ENCODE results near the gene SNTA1. TPM values are rescaled to one million over a fixed set of nuclear protein-coding genes. Genes with fewer than 3 reads are reported as not detected.

SNTA1 gene
- total and polyA plus RNA-seq, 9 of the 15 experiments (the other 6 are each of a cell fraction or from before 2014, with no cell fraction given), result 1.2 to 40.8 (median 20.3) TPM

GRCh38 chr20:33477386-33478234 lies 34.0 kb upstream of the SNTA1 start:
- DNase-seq (ENCODE audit: extremely low read depth in 1 of 4, low spot score in 3 of 4), result no peak
- H2AFZ ChIP-seq (ENCODE audit: low read depth, low read length), result no peak overlapping the region
- no peak overlapping the region for H3K4me2 ChIP-seq (ENCODE audit: insufficient read depth, low read length)
- H3K4me1 ChIP-seq (replicated peaks in 1 of 2; ENCODE audit: control insufficient read depth in 2 of 2, insufficient read depth in 2 of 2, low read length in 2 of 2), result peaks cover 2 to 14% of the 10 kb centered on the region in 2 experiments
- TF ChIP-seq AFF4 (CRISPR knock-in tag; IDR thresholded peaks at IDR 0.05) (no peak), ARID3A (IDR thresholded peaks at IDR 0.05; ENCODE audit: borderline replicate concordance, low read depth, low read length) (no peak), E4F1 (CRISPR knock-in tag; IDR thresholded peaks at IDR 0.05; ENCODE audit: borderline replicate concordance) (no peak), ZNF717 (CRISPR knock-in tag; IDR thresholded peaks at IDR 0.05) (no peak), RBBP5 (IDR thresholded peaks at IDR 0.05; ENCODE audit: borderline replicate concordance, insufficient read depth, low read length, poor library complexity, severe bottlenecking) (no peak), ZNF253 (CRISPR knock-in tag; conservative IDR thresholded peaks at IDR 0.05) (no peak), IFI16 (CRISPR knock-in tag; IDR thresholded peaks at IDR 0.05) (no peak), CGGBP1 (CRISPR knock-in tag; IDR thresholded peaks at IDR 0.05) (no peak), KDM5B (IDR thresholded peaks at IDR 0.05; ENCODE audit: insufficient replicate concordance, low read depth, low read length) (no peak), RBFOX2 (IDR thresholded peaks at IDR 0.05; ENCODE audit: low read depth, low read length) (no peak)
- 70% methylated on average over 7 of the region's 7 CpGs for WGBS (ENCODE audit: insufficient coverage, low coverage, missing lambda C conversion rate)
- FAIRE-seq, result no peak
- 0 out of 2 replicates have a peak, but pooled peaks cover 7% of the 10 kb centered on the region for H4K20me1 ChIP-seq (replicated peaks; ENCODE audit: control insufficient read depth, insufficient read depth, low read length)
- no peak overlapping the region for H3K4me3 ChIP-seq
- POLR2A ChIA-PET, result interaction anchor here (0.6 to 2.2 kb wide), 2 partner anchors 11 to 21 kb away, joined by 3 to 6 read pairs; partner anchors contain the start of gene CBFA2T2
- ATAC-seq, result no peak
- H3K27ac ChIP-seq (ENCODE audit: extremely low read depth, low read depth, low read length), result no peak overlapping the region
- CTCF ChIA-PET (ENCODE audit: low intra/inter-chr PET ratio), result no interaction called here
- no TSS peak for BruUV-seq (replicated peaks)
- in situ Hi-C loops (cut with MboI) (no loop called here), intact Hi-C loops (cut with micrococcal nuclease) (no loop called here)
- no peaks in the 10 kb centered on the region for H3K9me3 ChIP-seq (replicated peaks; ENCODE audit: control insufficient read depth, insufficient read depth, low read depth, low read length)
- no peaks in the 10 kb centered on the region for H3K79me2 ChIP-seq (ENCODE audit: control insufficient read depth, insufficient read depth, low read length)
- H3K9ac ChIP-seq (ENCODE audit: insufficient read depth in 1 of 2, low read depth in 2 of 2, low read length in 2 of 2), result no peak overlapping the region
- H3K27me3 ChIP-seq (ENCODE audit: control insufficient read depth in 2 of 2, insufficient read depth in 2 of 2, low read length in 2 of 2), result peaks cover 5 to 16% of the 10 kb centered on the region in 2 experiments; a peak in 4 of 5 replicates
- no peaks in the 10 kb centered on the region for H3K9me1 ChIP-seq (ENCODE audit: control insufficient read depth, insufficient read depth, low read length)
- no peaks in the 10 kb centered on the region for H3K36me3 ChIP-seq (ENCODE audit: control insufficient read depth, insufficient read depth, low read length)
